Measurements from ENCODE around the gene NR5A2.
A peak's percentile ranks its signal among the peaks of the same experiment; 100 is the strongest.

The NR5A2 gene

DNA sequence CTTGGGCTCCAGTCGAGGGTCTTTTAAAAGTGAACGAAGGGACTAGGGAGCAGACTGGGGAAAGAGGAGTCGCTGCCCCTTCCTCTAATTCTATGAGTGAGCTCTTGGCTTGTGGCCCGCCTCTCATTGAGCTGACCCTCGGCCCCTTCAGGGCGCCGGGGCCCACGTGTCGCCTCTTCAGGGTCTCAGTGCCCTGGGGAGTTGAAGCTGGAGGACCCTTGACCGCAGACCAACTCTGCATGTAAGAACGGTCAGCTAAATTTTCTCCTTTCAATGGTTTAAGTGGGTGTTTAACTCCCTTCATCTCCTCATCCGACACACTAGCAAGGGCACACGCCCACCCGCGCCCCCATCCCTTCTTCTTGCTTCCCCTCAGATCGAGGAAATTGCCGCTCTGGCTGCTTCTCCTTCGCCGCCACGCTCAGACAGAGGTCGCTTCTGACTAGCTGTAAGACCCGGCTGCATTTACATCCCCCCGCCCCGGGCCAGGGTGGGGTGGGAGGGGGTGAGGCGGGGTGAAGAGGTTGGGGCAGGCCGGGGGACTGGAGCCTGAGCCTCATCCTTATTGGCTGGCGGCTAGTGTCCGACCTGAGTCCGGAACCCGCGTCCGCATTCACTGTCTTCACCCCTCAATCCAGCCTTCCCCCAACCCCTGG lies 10.9 kb downstream of the NR5A2 start:
- TF ChIP-seq, protein P1, sequence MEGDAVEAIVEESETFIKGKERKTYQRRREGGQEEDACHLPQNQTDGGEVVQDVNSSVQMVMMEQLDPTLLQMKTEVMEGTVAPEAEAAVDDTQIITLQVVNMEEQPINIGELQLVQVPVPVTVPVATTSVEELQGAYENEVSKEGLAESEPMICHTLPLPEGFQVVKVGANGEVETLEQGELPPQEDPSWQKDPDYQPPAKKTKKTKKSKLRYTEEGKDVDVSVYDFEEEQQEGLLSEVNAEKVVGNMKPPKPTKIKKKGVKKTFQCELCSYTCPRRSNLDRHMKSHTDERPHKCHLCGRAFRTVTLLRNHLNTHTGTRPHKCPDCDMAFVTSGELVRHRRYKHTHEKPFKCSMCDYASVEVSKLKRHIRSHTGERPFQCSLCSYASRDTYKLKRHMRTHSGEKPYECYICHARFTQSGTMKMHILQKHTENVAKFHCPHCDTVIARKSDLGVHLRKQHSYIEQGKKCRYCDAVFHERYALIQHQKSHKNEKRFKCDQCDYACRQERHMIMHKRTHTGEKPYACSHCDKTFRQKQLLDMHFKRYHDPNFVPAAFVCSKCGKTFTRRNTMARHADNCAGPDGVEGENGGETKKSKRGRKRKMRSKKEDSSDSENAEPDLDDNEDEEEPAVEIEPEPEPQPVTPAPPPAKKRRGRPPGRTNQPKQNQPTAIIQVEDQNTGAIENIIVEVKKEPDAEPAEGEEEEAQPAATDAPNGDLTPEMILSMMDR (IDR thresholded peaks at IDR 0.05; ENCODE audit: low read depth, low read length, missing control alignments), result no peak
- no peak for DNase-seq (ENCODE audit: low read depth)
- H3K4me3 ChIP-seq (ENCODE audit: low read depth, low read length), result peak overlapping the region; percentile 46
- in situ Hi-C loops (cut with HindIII; ENCODE audit: low sequenced_read_pairs), result no loop called here

DNA sequence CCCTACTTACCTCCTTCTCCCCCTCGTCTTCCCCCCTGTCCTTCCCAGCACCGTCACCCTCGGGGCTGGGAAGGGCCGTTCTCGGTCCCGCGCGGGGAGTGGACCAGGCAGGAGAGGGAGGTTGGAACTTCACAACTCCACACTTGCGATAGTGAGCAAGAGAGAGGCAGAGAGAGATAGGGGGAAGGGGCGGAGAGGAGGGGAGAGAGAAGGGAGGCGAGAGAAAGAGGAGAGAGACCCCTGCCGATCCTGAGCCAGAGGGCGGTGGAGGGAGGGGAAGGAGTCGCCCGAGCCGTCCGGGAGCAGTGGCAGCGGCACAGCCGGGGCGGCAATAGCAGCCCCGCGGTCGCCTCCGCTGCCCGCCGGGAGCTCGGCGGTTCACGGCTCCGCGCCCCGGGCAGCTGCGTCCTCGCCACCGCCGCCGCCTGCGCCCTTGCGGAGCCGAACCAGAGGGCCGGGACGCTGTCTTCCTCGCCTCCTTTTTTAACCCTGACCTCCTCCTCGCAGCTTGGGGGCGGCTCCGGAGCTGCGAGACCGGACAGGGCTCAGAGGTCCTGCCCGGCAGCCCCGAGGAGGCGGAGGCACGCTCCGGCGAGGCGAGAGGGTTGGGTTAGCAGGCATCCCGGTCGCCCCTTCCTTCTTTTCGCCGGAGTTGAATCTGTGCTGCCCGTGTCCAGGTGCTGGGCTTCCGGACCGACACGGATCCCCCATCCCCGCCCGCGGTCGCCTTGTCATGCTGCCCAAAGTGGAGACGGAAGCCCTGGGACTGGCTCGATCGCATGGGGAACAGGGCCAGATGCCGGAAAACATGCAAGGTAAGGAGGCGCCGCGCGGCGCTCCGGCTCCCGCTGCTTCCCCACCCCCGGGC lies 11.7 kb downstream of the NR5A2 start:
- in situ Hi-C loops (cut with HindIII; ENCODE audit: low sequenced_read_pairs), result no loop called here
- peak overlapping the region; percentile 46 for H3K4me3 ChIP-seq (ENCODE audit: low read depth, low read length)
- no peak for DNase-seq (ENCODE audit: low read depth)
- TF ChIP-seq, protein P1 (IDR thresholded peaks at IDR 0.05; ENCODE audit: low read depth, low read length, missing control alignments), result no peak

DNA sequence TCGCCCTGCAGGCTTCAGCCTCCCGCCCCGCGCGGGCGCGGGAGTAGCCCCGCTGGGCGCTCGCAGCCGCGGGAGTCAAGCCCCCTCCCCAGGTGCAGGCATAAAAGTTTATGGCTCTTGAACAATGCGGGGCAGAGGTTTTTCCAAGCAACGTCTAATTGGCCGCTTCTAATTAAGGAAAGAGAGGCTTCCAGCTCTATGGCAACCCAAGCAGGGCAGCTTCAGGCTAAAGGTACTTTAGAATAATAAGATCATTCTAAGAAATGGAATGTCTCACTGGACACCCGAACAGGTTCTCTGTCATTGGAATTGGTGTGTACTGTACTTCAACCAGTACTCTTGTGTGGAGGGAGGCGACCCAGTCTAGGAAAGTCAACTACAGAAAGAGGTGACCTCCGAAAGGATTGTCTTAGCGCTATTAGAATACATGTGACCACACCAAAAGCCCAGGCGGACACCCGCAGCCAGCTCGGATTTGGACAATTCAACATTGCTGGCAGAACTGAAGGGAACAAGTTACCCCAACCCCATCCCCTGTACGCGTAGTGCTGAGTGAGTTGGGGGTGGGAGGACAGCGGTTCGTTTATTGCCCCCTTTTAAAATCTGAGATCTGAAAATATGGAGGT lies 12.5 kb downstream of the NR5A2 start:
- no peak for DNase-seq (ENCODE audit: low read depth)
- in situ Hi-C loops (cut with HindIII; ENCODE audit: low sequenced_read_pairs), result no loop called here
- peak overlapping the region; percentile 46 for H3K4me3 ChIP-seq (ENCODE audit: low read depth, low read length)
- TF ChIP-seq, protein P1 (IDR thresholded peaks at IDR 0.05; ENCODE audit: low read depth, low read length, missing control alignments), result no peak

DNA sequence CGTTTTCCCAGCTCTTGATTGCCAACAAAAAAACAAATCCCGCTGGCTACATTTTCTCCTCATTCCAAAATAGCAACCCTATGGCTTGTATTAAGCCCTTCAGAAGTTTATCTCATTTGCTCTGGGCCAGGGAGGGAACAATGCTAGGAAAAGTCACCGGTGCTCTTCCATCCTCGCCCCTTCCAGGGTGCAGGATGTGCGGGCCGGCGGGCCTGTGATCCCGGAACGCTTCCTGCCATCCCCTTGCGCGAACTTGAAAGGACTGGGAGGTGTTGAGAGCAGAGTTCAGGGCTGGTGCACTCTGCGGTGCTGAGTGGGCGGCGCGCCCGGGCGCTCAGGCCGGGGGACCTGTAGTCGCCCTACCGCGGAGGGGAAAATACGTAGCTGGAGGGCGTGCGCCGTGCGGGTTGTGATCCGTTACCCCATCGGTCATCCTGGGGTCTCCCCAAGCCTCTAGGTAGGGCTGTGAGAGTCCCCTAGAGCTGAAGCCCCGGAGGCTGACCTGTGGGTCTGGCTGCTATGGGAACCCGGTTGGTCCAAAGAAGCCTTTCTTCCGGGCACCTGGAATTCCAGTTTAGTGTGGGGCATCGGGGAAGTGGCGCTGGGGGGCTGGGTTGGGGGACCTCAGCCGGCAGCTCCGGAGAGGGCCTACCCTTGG lies 13.1 kb downstream of the NR5A2 start:
- TF ChIP-seq, protein P1 (IDR thresholded peaks at IDR 0.05; ENCODE audit: low read depth, low read length, missing control alignments), result no peak
- in situ Hi-C loops (cut with HindIII; ENCODE audit: low sequenced_read_pairs), result no loop called here
- DNase-seq (ENCODE audit: low read depth), result no peak
- no peak overlapping the region for H3K4me3 ChIP-seq (ENCODE audit: low read depth, low read length)

DNA sequence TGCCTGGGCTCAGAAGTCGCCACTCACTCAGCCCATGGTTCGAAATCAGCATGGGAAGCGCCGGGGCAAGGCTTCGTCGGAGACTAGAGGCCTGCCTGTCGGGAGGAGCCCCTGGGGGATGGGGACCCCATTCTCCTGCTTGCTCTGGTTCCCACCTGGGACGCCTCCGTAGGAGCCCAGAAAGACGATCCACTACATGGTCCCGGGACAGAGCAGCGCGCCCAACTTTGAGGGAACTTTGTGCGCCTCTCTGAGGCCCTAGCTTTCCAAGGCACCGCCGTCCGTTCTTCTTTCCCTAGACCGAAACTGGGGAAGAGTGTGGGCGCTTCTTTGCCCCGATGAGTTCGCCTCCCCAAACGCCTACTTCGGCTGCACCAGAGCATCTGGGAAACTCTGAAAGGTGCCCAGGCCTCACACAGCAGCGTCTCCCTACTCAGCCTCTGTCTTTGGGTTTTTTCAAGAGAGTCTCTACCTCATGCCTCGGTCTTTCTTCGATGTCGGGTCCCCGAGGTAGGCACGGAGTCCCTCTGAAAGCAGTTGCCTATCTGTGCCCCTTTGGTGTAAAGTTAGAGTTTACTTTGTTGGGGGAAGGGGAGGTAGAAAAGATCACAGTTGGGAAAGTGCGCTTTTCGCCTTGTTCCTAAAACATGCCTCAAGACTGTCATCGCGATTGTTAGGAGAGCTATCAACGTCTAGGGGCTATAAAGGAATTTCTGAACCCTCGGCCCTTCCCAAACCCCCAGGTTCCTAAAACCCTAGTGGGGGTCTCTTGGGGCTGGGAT lies 14.0 kb downstream of the NR5A2 start:
- no peak overlapping the region for H3K4me3 ChIP-seq (ENCODE audit: low read depth, low read length)
- in situ Hi-C loops (cut with HindIII; ENCODE audit: low sequenced_read_pairs), result no loop called here

More for the DNA sequence above, 14.0 kb downstream of the NR5A2 start:
- TF ChIP-seq, protein P1 (IDR thresholded peaks at IDR 0.05; ENCODE audit: low read depth, low read length, missing control alignments), result no peak
- DNase-seq (ENCODE audit: low read depth), result no peak
